ENCODE measurements around the gene CD101.

CD101 gene

GRCh38 chr1:116986421-116987255 lies 14.9 kb upstream of the CD101 start:
- DNase-seq = peak; percentile 49

GRCh38 chr1:116987256-116987555 lies 14.4 kb upstream of the CD101 start:
- DNase-seq = peak; percentile 64

GRCh38 chr1:116988248-116988647 lies 13.3 kb upstream of the CD101 start:
- no peak for DNase-seq

GRCh38 chr1:116988908-116989307 lies 12.7 kb upstream of the CD101 start:
- no peak for DNase-seq

- DNase-seq = no peak
These were observed 11.7 kb upstream of the CD101 start for GRCh38 chr1:116989835-116990234.

GRCh38 chr1:116990612-116991151 lies 10.9 kb upstream of the CD101 start:
- peak; percentile 15 for DNase-seq

- DNase-seq = no peak
These were observed 10.3 kb upstream of the CD101 start for GRCh38 chr1:116991171-116991845.

- no peak for DNase-seq
These were observed 9.6 kb upstream of the CD101 start for GRCh38 chr1:116991918-116992317.

- no peak for DNase-seq
These were observed 8.3 kb upstream of the CD101 start for GRCh38 chr1:116993286-116993685.

GRCh38 chr1:116994411-116994810 lies 7.1 kb upstream of the CD101 start:
- no peak for DNase-seq

GRCh38 chr1:116997066-116997465 lies 4.5 kb upstream of the CD101 start:
- no peak for DNase-seq

- DNase-seq = no peak
These were observed 3.9 kb upstream of the CD101 start for GRCh38 chr1:116997636-116998035.

- no peak for DNase-seq
These were observed 2.0 kb upstream of the CD101 start for GRCh38 chr1:116999596-116999995.

- DNase-seq = no peak
These were observed 1.4 kb upstream of the CD101 start for GRCh38 chr1:117000142-117000541.

GRCh38 chr1:117003223-117003875 lies 1.8 kb downstream of the CD101 start:
- peak; percentile 53 for DNase-seq

- no peak for DNase-seq
These were observed 6.1 kb downstream of the CD101 start for GRCh38 chr1:117007719-117008013.

GRCh38 chr1:117008656-117009055 lies 7.1 kb downstream of the CD101 start:
- no peak for DNase-seq

GRCh38 chr1:117009132-117009531 lies 7.6 kb downstream of the CD101 start:
- peak; percentile 50 for DNase-seq

- no peak for DNase-seq
These were observed 8.9 kb downstream of the CD101 start for GRCh38 chr1:117010310-117010969.

- DNase-seq = no peak
These were observed 9.8 kb downstream of the CD101 start for GRCh38 chr1:117011334-117011733.

GRCh38 chr1:117013309-117013858 lies 11.8 kb downstream of the CD101 start:
- DNase-seq = no peak

GRCh38 chr1:117014209-117014608 lies 12.6 kb downstream of the CD101 start:
- no peak for DNase-seq

- no peak for DNase-seq
These were observed 14.2 kb downstream of the CD101 start for GRCh38 chr1:117015724-117016123.

Measured in GF-D8 (cell line).